Activated CD8-positive, alpha-beta T cell treated with anti-CD3 and anti-CD28 coated beads for 36 hours (primary cell): ENCODE measurements around the gene RNF112. TPM values are rescaled to one million over a fixed set of nuclear protein-coding genes. Genes with fewer than 3 reads are reported as not detected.

Experiments
- ATAC-seq: fragments of 200-7000 bp; cut with Tn5 transposase; one replicate; pipeline ENCODE4 v1.10.0; 2021; ENCODE audit warnings: mild to moderate bottlenecking, moderate library complexity
- CTCF ChIA-PET: fragments of 350-600 bp; sonication (Branson Sonifier 250); formaldehyde crosslinking; loops from one replicate; lab custom pipeline; 2021; ENCODE audit warnings: antibody characterized with exemption; lab: Charles Lee
- POLR2A ChIA-PET: fragments of 350-600 bp; sonication (Branson Sonifier 250); formaldehyde crosslinking; loops from one replicate; lab custom pipeline; 2021; ENCODE audit warnings: antibody characterized with exemption; lab: Charles Lee
- DNase-seq: peaks from one replicate; pipeline ENCODE4 v3.0.0-alpha.2; 2020
- H3K27ac Mint-ChIP-seq: one replicate; pipeline ENCODE4 v1.8.0; 2021; ENCODE audit warnings: mild to moderate bottlenecking, mixed read lengths
- H3K27me3 Mint-ChIP-seq: one replicate; pipeline ENCODE4 v1.8.0; 2021; ENCODE audit warnings: mixed read lengths
- H3K36me3 Mint-ChIP-seq: one replicate; pipeline ENCODE4 v1.8.0; 2021; ENCODE audit warnings: low read depth, mixed read lengths
- H3K4me1 Mint-ChIP-seq: one replicate; pipeline ENCODE4 v1.8.0; 2021; ENCODE audit warnings: low read depth, mixed read lengths
- H3K4me3 Mint-ChIP-seq: one replicate; pipeline ENCODE4 v1.8.0; 2021; ENCODE audit warnings: mild to moderate bottlenecking, moderate library complexity, mixed read lengths
- H3K9me3 Mint-ChIP-seq: one replicate; pipeline ENCODE4 v1.8.0; 2021; ENCODE audit warnings: mixed read lengths
- intact Hi-C: fragments of 100-400 bp; cut with micrococcal nuclease; formaldehyde crosslinking; loops from one replicate; pipeline ENCODE4 v1.10.0; 2022
- total RNA-seq, 2 experiments: library from RNA; stranded (reverse); gene quantifications; one replicate each; pipeline ENCODE4 v1.2.3, GENCODE V29; 2021
- TF ChIP-seq, protein P1 (sequence below): fragments of 200-600 bp; IDR thresholded peaks from one replicate; pipeline ENCODE4 v1.8.0; 2022; ENCODE audit warnings: antibody characterized with exemption, mild to moderate bottlenecking

RNF112 gene
- total RNA-seq, 2 experiments from 2014 or later: 0.34 to 0.63 TPM

DNA sequence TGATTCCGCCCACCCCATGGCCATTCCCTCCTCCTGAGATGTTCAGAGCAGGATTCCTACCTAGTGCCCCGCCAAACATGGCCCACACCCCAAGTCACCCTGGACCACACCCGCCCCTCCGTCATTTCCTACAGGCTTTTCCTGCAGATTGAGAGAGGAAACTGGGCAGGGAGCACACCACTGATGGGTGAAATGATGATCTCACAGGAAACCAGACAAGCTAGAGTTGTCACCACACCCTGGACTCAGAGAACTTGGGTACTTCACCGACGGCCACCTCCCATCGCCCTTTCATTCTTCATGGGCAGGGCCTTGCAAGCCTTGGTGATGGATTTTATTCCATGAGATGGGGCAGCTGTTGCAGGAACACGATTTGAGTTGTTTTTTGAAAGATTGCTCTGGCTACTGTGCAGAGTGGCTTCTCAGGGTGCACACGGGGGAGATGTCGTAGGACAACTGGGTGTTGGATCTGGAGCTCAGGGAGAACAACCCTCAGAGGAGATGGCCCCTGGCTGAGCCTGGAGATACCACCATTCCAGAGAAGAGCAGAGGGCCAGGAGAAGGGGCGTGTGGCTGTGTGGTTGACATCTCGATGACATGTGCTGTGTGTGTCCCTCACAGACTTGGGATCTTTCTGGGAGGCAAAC, 41.1 kb upstream of the RNF112 start:
- POLR2A ChIA-PET: interaction anchor here (1.5 kb wide), 1 partner anchor 76 kb away, joined by 4 read pairs; no protein-coding TSS in a partner anchor
- CTCF ChIA-PET: interaction anchor here (1.8 kb wide), 1 partner anchor 77 kb away, joined by 4 read pairs; no protein-coding TSS in a partner anchor
- Mint-ChIP-seq H3K27ac (peak overlapping the region; percentile 57), H3K9me3 (no peaks in the 10 kb centered on the region), H3K36me3 (no peaks in the 10 kb centered on the region), H3K27me3 (no peaks in the 10 kb centered on the region), H3K4me3 (no peak overlapping the region), H3K4me1 (peaks cover 30% of the 10 kb centered on the region)
- intact Hi-C loops: no loop called here
- TF ChIP-seq, protein P1, sequence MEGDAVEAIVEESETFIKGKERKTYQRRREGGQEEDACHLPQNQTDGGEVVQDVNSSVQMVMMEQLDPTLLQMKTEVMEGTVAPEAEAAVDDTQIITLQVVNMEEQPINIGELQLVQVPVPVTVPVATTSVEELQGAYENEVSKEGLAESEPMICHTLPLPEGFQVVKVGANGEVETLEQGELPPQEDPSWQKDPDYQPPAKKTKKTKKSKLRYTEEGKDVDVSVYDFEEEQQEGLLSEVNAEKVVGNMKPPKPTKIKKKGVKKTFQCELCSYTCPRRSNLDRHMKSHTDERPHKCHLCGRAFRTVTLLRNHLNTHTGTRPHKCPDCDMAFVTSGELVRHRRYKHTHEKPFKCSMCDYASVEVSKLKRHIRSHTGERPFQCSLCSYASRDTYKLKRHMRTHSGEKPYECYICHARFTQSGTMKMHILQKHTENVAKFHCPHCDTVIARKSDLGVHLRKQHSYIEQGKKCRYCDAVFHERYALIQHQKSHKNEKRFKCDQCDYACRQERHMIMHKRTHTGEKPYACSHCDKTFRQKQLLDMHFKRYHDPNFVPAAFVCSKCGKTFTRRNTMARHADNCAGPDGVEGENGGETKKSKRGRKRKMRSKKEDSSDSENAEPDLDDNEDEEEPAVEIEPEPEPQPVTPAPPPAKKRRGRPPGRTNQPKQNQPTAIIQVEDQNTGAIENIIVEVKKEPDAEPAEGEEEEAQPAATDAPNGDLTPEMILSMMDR: no peak
- ATAC-seq (peak; percentile 79), DNase-seq (peak; percentile 41)

DNA sequence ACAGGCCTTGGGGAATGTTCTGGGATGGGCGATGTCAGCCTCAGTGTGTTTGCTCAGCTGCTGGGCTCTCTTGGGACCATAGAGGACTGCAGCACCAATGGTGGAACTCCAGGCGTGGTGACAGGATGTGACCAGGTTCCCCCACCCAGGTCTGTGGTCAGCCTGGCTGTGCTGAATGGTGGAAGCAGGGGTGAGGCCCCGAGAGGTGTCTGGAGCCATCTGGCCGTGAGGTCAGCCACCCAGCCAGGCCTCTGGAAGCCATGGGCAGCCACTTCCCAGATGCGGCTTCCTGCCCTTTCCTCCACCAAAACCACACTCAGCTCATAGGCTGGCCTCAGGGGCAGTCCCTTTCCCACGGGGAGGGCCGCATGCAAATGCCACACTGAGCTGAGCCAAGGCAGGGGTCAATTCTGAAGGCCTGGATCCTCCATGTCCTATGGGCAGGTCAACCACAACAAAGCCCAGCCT, 40.5 kb upstream of the RNF112 start:
- peak; percentile 46 for DNase-seq
- TF ChIP-seq, protein P1: no peak
- ChIA-PET POLR2A (interaction anchor here (1.5 kb wide), 1 partner anchor 76 kb away, joined by 4 read pairs; no protein-coding TSS in a partner anchor), CTCF (interaction anchor here (1.8 kb wide), 1 partner anchor 77 kb away, joined by 4 read pairs; no protein-coding TSS in a partner anchor)
- intact Hi-C loops: no loop called here
- Mint-ChIP-seq H3K36me3 (no peaks in the 10 kb centered on the region), H3K4me3 (no peak overlapping the region), H3K4me1 (peaks cover 30% of the 10 kb centered on the region), H3K27ac (no peak overlapping the region), H3K27me3 (no peaks in the 10 kb centered on the region), H3K9me3 (no peaks in the 10 kb centered on the region)
- peak; percentile 66 for ATAC-seq

DNA sequence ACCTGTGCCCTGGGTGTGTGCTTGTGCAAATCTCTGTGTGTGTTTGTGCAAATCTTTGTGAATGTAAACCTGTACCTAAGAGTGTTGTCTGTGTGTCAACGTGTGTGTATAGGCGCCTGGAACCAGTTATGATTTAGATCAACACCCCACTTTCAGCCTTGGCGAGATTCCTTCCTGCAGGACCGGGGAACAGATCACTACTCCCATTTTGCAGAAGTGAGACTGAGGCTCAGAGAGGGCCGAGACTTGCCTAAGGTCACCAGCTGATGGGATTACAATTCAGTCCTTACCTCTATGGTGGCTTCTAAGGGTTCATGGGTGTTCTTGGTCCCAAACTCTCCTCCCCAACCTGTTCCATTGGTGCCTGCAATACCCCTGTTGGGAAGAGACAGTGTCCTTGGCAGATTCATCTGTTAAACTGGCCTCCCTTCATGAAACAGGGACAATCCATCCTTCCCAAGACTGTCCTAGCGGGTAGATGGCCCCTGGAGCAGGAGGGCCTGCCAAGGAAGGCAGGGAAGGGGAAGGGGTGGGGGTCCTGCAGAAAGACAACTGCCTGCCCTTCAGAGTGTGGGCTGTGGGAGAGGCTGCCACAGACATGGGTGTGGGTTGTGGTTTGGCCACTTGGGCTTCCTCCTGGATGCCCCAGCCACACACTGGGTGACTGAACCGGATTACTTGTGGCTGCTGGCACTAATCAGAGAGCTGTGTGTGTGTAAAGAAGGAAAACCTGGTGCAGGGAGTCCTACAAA, 39.6 kb upstream of the RNF112 start:
- CTCF ChIA-PET: interaction anchor here (1.7 to 1.8 kb wide), 2 partner anchors 9 to 76 kb away, joined by 4 to 7 read pairs; partner anchors contain the start of gene B9D1
- H3K4me3 Mint-ChIP-seq: no peak overlapping the region
- intact Hi-C loops: no loop called here
- POLR2A ChIA-PET: interaction anchor here (0.5 kb wide), 1 partner anchor 358 kb away, joined by 4 read pairs; no protein-coding TSS in a partner anchor
- ATAC-seq: no peak
- H3K9me3 Mint-ChIP-seq: no peaks in the 10 kb centered on the region
- DNase-seq: no peak
- H3K27ac Mint-ChIP-seq: no peak overlapping the region
- TF ChIP-seq, protein P1: no peak
- H3K27me3 Mint-ChIP-seq: no peaks in the 10 kb centered on the region
- H3K36me3 Mint-ChIP-seq: no peaks in the 10 kb centered on the region
- peaks cover 34% of the 10 kb centered on the region for H3K4me1 Mint-ChIP-seq

DNA sequence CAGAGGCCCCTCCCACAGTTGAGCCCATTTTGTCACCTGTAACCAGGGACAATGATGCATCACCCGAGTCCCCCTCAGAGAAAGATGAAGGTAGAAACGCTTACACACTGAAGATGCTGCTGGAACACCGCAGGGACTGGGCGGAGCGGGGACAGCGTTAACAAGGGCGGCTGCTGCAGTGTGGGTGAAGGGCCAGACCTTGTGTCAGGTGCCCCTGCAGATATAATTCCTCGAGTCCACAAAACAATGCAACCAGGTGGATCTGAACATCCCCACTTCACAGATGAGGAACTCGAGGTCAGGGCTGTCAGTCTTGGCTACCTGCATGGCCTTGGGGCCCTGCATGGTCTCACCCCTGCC, 39.0 kb upstream of the RNF112 start:
- intact Hi-C loops: no loop called here
- CTCF ChIA-PET: interaction anchor here (1.7 kb wide), 1 partner anchor 9 kb away, joined by 7 read pairs; the partner anchor contains the start of gene B9D1
- Mint-ChIP-seq H3K36me3 (no peaks in the 10 kb centered on the region), H3K9me3 (no peaks in the 10 kb centered on the region), H3K27me3 (no peaks in the 10 kb centered on the region), H3K27ac (no peak overlapping the region), H3K4me1 (peaks cover 37% of the 10 kb centered on the region), H3K4me3 (no peak overlapping the region)
- DNase-seq (no peak), ATAC-seq (no peak)
- TF ChIP-seq, protein P1: no peak
- POLR2A ChIA-PET: interaction anchor here (0.5 kb wide), 1 partner anchor 357 kb away, joined by 4 read pairs; no protein-coding TSS in a partner anchor
